Germinal center (tissue), 1 donor: Measurements from ENCODE around the gene PPP1R27.
"Not testable (repeated sequence)": the region's sequence is repeated elsewhere in the genome, so short reads cannot be mapped to it uniquely, and the experiment has no call there.

Experiments used
- DNase-seq: peaks from one replicate; pipeline ENCODE4 v3.0.0; 2012; ENCODE audit warnings: mixed read lengths, low spot score

Gene PPP1R27

DNA sequence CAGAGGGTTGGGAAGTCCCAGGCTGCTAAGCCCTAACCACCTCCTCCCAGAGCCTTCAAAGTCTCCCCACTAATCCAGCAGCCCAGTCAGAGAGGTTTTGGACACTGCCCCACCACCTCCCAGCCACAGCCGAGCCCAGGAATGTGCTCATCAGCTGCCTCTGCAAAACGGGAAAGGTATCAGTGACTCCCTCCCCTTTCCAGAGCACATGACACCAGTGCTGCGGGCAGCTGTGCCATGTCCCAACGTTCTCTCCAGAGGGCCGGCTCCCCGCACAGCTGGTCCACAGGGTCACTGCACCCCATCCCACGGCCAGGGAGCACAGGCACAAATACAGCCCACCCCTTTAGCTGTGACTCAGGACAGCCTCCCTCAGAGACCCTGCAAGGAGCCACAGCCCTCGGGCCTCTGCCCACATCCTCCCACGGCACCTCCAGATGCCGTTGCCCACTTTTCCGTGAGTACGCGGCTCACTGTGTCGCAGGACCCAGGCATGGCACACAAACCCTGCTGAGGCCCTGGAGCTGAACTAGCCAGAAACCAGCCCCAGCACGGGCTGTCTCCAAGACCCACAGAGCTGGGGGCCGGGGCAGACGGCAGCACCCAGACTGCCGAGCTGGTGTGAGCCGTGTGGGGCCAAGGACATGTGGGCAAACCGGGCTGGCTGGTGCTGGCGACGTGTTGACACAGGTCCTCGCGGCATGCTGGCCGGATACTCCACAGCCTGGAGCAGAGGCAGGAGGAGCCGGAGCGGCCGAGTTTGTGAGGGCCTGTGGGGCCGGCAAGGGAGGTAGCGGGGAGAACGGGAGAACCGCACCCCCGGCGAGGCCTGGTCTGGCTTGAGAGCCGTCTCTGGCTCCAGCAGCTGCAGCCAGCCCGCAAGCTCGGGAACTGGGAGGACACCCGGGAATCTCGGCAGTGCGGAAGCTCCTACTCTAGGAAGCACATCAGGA, 6.3 kb upstream of the PPP1R27 start:
- no peak for DNase-seq

DNA sequence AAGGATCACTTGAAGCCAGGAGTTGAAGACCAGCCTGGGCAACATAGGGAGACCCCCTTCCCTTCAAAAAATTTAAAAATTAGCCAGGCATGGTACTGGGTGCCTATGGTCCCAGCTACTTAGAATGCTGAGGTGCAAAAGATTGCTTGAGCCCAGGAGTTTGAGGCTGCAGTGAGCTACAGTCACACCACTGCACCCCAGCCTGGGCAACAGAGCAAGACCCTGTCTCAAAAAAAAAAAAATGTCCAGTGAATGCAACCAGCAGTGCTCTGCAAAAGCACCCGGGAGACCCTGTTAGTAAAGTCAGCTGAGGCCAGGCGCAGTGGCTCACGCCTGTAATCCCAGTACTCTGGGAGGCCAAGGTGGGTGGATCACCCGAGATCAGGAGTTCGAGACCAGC, 5.2 kb upstream of the PPP1R27 start:
- DNase-seq, result not testable (repeated sequence)

DNA sequence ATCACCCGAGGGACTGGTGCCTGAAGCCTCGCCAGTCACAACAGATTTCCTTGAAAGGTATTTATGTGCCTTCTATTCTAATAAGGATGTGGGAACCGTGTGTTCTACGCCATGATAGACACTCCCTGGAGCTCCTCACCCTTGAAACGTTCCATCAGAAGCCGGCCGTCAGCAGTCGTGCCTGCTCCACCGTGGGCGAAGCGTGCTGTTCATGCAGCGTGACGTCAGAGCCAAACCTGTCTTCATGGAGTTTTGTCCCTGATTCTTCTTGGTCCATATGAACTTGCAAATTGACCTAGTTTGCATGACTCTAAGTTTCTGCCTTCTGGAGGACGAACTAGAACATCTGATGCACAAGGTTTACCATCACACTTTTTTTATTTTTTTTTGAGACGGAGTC, 4.5 kb upstream of the PPP1R27 start:
- DNase-seq, result no peak

DNA sequence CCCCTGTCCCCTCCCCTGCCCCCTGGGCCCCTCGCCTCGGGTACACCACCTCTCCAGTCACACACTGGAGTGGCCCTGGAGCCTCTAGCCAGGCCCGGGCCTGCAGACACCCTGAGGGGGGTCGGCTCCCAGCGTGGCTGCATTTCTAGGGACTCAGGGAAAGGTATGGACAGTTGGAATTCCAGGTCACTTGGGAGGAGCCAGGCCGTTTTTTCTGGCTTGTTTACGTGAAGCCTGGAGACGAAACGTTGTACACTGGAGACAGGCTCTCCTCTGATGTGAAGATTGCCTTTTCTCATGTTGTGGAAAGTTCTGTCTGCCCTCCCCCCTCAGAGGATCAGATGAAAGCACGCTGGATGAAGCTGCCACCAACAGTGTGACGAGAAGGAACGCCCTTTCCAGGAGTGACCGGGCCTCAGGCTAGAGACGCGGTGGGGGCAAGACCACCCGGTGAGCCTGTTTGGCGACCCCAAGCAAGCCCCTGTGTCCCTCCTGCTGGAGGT, 4.0 kb upstream of the PPP1R27 start:
- no peak for DNase-seq

DNA sequence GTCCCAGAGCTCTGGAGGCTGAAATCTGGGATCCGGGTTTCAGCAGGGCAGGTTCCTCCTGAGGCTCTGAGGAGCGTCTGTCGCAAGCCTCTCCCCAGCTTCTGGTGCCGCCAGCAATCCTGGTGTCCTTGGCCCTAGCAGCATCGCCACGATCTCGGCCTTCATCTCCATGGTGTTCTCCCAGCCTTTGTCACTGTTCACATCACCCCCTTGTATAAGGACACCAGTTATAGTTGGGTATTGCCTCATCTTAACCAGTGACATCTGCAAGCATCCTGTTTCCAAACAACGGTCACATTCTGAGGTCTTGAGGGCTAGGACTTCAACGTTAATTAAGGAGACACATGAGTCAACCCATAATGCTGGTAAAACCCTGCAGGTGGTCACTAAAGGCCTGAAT, 2.8 kb upstream of the PPP1R27 start:
- no peak for DNase-seq

DNA sequence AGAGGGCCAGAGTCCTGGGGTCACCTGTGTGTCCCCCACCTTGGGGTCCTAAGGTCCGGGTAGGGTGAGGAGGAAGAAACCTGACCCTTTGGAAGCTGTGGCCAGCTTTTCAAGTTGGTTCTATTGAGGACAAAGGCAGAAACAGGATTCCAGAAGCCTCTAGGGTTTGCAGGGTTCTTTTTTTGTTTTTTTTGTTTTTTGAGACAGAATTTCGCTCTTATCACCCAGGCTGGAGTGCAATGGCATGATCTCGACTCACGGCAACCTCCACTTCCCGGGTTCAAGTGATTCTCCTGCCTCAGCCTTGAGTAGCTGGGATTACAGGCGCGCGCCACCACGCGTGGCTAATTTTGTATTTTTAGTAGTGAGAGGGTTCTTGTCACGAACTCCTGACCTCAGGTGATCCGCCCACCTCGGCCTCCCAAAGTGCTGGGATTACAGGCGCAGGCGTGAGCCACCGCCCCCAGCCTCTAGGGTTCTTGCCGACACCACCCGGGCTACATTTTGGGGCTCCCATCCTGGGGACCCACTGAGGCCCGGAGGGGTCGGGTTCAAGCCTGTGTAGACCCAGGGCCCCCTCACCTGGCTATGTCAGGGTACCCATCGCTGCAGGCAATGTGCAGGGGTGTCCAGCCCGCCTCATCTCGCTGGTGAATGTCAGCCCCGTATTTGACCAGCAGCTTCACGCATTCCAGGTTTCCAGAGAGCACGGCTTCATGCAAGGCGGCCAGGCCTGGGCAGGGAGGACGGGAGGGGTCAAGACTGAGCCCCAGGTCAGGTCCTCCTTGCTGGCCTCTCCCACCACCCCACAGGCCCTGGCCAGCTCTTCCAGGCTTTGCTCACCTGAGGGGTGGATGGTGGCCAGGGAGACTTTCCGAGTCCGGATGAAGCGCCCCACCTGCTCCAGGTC, 674 bp downstream of the PPP1R27 start:
- DNase-seq, result no peak

DNA sequence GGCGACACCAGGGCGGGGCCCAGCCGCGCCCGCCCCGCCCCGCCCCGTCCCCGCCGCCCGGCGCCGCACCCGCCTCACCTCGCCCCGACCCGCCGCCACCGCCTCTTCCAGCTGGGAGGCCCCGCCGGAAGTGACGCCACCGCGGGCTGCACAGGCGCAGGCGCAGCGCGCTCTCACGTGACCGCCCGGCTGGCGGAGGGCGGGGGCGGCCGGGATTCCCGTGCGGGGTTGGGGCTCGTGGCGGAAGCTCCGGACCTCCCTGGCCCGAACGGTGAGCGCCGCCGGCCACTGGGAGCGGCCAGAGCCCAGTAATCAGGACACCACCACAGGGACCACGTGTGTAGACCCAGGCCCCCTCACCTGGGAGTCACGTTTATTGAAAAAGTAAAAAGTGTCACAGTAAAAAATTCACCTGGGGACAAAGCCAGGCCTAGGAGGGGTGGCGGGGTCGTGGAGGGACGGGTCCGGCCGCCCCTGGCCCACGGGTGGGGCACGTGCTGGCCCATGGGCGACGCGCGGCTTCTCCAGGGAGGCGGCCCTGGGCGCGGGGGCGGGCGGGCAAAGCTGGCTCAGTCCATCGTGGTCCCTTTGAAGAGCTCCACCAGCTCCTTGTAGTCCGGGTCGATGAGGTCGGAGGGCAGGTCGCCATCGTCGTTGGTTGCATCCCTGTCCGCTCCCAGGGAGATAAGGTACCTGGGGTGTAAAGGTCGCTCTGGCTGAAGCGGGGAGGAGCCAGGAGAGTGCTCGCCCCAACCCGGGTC, 1.5 kb downstream of the PPP1R27 start, which contains the start of gene MCRIP1:
TSS of gene MCRIP1 (minus strand) at position 132 of the 761 bp plus-strand sequence. CDS start 8,785 bp downstream, outside the sequence.
- DNase-seq, result peak; percentile 95

DNA sequence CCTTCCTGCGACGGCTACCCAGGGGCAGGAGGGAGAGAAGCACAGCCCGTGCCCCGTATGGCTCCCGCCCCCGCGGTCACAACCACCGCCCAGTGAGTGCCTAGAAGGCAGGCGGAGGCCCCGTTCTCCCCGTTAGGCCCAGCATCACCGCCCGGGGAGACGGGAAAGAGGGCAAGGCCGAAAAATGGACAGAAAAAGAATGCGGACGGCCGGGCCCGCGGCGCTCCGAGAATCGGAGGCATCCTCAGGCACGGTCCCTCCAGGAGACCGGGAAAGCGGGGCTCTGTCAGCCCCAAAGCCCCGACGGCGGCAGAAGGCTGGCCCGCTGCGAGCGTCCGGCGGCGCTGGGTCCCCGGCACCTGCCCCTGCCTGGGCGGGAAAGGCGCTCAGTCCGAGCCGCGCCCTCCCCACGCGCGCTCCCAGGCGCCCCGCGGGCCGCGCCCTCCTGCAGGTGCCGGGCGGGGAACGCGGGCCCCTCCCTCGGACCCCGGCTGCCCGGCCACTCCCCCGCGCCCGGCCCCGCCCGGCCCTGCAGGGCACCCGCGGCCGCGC, 2.2 kb downstream of the PPP1R27 start:
- DNase-seq, result no peak

DNA sequence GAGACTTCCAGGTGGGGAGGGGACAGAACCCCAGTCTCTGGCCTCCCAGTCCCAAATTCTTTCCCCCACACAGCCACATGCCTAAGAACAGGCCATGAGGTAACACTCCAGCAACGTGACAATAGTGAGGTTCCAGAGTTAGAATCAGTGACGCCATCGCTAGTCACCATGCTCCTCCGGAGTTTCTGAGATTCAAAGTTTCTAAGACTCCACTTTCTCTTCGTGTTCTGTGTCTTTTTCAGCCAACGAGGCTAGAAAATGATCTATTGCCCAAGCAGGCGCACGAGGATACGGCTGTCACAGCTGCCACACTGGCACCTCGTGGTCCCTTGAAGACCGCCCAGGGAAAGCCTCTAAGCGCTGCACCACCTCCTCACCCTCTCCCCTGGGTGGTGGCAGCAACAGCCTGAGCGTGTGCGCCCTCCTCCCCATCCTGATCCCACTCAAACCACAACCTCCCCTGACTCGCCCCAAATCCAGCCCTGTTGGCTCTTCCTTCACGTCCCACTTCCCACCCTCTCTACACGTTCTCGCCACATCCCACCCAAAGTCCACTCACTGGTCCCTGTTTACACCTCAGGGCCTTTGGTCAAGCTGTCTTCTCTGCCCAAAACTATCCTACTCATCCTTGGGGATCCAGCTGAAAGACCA, 2.8 kb downstream of the PPP1R27 start:
- no peak for DNase-seq

DNA sequence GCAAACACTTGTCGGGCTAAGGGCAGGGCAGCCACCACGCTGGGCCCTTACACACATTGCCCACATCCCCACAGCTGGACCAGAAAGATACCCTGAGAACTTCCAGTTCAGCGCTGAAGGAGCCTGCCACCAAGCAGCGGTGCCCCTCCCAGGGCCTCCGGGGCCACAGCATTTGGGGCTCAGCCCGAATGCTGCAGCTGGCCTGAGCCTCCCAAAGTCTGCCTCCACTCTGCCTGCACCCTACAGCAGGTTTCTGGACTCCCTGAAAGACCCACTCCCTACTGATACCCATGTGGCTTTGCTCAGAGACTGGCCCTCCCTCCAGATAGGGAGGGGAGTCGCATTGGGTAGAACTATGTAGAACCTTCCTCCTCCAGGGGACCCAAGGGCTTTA, 3.3 kb downstream of the PPP1R27 start:
- no peak for DNase-seq

DNA sequence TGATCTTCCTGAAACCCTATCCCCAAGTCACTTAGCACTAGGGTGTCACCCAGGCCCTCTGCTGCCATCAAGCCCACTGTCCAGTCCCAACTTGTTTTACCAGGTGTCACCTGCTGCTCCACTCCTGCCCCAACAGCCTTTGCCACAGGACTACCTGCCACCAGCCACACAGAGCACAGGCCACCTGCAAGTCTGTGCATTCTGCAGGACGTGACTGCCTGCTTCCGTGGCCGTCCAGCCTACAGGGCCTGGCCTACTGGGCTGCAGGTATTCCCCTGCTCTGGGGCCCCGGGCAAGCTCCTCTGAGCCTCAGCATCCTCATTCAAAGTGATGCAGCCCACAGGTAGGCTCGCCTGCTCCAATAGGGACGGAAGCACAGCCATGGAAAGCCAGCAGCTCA, 5.0 kb downstream of the PPP1R27 start:
- no peak for DNase-seq

DNA sequence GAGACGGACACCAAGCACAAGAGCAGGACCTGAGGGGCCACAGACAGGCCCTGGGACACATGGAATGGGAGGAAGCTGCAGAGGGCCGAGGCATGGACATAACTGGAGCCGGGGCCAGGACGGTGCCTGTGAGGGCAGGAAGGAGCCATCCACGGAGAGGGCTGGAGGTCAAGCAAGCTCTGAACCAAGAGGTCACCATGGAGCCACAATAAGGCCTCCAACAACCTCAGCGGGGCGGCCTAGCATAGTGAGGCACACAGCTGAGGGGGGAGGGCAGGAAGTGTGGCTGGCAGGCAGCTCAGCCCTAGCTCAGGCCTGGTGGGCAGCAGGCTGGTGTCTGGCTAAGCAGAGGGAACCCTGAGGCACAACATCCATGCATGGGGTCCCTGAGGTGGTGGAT, 6.2 kb downstream of the PPP1R27 start:
- no peak for DNase-seq

DNA sequence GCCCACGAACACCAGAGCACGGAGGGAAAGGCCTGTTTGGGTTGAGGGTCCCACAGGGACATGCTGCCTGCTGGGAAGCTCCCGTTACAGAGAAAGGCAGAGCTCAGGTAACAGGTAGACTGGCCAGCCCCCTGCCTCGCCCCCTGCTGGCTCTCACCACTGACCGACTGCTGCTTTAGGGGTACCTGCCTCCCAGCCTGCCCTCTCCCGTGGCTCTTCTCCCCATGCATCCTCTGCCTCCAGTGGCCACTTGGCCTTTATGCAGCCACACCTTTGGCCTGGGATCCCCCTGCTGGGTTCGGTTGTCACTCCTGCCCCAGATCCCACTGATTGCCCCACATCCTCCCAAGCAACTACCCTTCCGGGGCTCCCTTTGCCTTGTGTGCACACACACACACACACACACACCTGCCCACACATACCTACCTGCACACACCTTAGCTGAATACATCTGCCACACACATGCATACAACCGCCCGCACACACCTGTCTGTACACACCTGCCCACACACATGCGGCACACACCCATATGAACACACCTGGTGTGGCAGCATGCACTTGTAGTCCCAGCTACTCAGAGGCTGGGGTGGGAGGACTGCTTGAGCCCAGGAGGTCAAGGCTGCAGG, 8.9 kb downstream of the PPP1R27 start:
- DNase-seq, result no peak

DNA sequence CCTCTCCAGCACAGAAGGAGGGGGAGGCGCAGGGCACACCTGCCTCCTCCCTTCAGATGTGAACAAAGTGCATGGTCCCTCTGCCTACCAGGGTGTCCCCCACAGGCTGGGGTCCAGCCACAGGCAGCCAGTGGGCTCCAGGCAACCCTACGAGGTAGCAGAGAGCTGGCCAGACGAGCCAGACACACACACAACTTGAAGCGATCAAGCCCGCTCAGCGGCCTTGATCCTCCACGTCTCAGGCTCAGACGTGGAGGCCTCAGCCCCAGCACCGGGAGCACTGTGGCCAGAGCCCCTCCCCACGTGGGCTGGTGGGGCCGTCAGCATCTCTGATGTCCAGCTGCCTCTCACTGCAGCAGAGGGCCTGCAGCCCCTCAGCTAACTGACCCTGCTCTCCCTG, 10.3 kb downstream of the PPP1R27 start:
- no peak for DNase-seq

DNA sequence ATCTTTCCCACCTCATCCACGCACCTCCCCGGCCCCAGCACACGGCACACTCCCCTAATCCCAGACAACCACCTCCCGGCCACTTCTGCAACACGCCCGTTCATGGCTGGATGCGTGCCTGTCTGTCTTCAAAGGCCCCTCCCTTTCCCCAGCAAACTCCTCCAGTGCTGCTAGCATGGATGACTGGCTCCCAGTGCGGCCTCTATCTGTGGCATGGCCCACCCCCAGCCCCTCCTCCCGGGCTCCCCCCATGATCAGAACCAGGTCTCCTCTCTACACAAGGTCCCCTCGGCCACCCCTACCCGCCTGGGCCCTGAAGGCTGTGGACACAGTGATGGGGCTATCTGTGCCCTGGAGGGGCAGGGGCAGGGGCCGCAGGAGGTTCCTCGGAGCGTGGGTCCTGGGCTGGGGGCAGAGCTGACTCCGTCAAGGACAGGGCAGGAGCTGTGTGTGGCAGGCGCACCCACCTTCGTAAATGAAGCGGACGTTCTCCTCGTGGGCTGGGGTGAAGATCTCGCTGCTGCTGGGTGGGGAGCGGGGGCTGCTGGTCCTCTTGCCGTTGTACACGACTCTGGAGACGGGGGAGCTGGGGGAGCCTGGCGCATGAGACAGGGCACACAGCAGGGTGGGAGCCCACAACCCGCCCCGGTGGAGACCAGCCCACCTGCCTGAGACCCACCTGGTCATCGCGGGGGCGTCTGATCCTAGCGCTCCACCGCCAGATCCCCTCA, 10.9 kb downstream of the PPP1R27 start:
- DNase-seq, result no peak

DNA sequence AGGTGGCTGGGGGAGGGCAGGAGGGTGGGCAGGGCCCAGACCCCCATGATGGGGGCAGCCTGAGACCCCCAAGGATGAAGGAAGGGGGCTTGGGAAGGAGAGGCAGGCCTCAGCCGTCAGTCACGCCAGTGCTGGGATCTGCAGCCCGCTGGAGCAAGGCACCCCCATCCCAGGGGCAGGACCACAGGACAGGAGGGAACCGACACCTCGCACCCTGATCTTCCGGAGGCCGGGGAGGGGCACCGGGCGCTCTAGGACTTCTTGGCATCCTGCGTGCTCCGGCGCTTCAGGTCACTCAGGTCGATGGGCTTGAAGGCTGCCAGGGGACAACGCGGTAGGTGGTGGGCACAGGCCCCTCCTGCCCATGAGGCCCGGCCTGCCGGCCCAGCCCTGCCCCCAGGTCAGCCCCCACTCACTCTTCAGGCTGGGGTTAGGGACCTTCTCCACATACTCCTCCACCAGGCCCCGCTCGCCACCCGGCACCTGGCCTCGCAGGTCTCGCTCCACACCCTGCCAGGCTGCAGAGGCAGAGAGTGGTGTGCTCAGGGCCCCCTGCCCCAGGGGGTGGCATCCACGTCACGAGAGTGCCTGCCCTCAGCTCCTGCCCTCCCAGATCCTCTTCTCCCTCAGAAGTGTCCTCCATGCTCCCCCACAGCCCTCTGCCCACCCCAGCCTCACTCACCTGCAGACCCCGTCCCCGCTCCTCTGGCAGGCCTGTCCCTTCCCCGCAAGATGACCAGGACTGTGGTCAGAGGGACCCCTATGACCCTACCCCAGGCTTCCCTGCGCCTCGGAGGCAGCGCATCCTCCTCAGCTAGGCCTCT, 11.6 kb downstream of the PPP1R27 start:
- DNase-seq, result no peak

DNA sequence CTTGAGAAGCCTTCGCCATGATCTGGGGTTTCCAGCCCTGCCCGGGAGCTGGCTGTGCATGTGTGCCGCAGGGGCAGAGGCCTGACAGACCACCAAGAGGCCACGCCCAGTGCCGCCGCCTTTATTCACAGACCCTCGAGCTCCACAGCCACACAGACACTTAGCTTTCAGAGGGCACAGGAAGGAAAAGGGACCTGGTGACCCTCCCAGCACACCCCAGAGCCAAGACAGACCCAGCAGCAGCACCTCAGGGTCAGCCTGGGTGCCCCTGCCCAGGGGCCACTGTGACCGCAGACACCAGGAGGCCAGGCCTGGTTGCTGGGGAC, 12.6 kb downstream of the PPP1R27 start:
- no peak for DNase-seq

DNA sequence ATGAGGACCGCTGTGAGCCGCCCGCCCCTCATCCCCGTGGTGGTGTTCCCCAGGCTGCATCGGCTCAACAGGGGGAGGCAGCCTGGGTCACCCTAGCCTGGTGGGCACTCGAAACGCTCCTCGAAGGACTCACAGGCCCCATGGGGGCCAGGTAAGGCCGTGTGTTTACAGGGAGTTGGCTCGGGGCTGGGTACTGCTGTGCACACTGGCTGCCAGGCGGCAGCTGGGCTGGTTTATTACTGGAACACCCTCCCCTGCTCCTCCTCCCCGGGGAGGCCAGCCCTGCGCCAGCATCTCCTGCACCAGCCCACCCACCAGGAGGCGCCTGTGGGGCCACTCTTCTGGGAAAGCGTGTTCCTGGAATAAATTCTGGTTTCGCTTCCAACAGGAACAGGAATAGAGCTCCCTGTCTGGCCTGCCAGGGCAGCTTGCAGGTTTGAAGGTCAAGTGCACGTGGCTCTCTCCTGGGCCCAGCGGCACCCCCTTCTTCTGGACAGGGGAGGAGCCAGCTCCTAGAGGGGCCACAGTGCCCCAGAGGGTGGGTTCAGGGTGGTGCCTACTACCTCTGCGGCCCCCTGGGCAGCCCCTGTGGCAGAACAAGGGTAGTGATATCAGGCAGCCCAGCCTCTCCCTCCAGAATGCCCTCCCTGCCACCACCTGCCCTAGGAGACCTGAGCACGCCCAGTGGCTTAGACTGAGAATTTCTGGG, 13.1 kb downstream of the PPP1R27 start:
- DNase-seq, result no peak
